ENCODE measurements around the gene CDIP1.
A peak's percentile ranks its signal among the peaks of the same experiment; 100 is the strongest.
"Not testable (repeated sequence)": the region's sequence is repeated elsewhere in the genome, so short reads cannot be mapped to it uniquely, and the experiment has no call there.

CDIP1 gene

DNA sequence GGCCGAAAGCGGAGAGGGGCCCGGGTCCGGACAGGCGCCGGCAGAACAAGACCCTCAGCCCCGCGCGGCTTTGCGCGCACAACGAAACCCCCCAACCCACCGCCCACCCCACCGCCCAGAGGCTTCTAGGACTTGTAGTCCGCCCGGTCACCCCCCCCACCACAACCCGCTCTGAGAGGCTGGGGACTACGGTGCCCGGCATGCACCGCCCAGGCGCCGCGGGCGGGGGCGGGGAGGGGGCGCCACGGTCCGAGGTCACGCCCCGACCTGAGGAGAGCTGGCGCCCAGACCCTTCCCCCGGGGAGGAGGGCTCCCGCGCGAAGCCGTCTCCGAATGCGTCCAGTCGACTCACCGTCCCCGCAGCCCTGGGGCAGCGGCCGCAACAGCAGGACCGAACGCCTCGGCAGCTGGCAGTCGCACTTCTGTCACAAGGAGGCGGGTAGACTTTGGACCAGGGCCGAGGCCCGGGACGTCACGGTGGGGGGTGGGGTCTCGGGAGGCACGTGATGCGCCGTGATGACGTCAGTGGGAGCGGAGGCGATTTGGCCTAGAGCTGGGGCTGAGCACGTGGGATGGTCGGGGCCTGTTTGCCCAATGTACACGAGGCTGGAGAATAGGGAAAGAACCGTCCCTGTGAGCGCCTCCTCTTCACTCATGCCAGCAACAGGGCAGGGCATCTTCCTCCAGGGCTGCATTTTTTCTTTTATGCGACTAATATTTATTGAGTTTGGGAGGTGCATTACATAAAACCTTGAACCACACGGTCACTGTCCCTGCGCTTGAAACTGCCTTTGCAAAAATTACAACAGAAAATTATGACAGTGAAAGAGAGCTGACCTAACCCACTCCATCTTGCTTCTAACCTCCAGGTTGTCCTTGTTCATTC is at the start of gene CDIP1:
Gene CDIP1 (minus strand): TSS at position 424 of the 886 bp plus-strand sequence. CDS start 24,643 bp downstream, outside the sequence.
- DNase-seq (ENCODE audit: low read depth, low spot score), result peak; percentile 78
- H3K27ac ChIP-seq, result peak within 1 kb of the TSS; percentile 52

DNA sequence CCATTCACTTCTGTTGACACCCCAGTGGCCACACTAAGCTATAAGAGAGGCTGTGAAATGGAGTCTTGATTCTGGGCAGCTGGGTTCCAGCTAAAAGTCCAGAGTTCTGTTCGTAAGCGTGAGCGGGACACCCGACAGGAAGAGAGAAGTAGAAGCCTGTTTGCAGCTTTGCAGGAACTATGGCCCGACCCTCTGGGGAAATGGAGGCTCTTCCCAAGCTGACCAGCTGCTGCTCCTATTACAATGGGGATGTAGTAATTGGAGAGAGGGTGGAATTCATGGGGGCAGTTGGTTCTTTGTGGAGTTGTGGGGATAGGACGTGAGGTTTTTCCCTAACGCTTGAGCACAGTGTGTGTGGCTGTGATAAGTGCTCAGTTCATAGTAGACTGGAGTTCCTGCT is 47.7 kb upstream of the CDIP1 start:
- no peak for DNase-seq (ENCODE audit: low read depth, low spot score)
- no peak overlapping the region for H3K27ac ChIP-seq

DNA sequence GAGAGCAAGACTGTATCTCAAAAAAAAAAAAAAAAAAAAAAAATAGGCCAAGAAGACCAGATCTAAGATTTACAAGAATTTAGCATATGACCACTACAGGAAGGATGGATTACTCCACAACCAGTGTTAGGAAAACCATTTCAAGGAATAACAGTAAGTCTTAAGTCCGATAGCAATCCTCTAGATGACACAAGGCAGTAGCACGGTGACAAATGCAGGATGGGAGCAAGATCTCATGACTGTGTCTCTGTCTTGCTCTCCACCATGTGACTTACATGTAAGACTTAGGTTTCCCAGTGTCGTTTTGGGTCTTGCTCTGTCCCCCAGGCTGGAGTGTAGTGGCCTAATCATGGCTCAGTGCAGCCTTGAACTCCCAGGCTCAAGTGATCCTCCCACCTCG is 45.3 kb upstream of the CDIP1 start:
- no peak overlapping the region for H3K27ac ChIP-seq
- DNase-seq (ENCODE audit: low read depth, low spot score), result no peak

DNA sequence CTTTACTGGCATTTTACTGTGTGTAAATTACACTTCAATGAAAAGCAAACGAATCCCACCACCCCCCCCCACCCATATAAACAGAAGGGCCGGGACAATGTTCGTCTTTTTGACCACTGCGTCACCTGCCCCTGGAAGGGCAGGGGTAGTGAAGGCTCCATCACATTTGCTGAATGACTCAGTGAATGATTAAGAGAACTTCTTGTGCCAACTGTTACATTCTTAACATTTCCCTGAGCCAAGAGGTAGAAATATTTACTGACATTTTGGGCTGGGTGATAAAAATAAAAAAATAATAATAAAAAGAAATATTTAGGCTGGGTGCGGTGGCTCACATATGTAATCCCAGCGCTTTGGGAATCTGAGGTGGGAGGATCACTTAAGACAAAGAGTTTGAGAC is 41.7 kb upstream of the CDIP1 start:
- H3K27ac ChIP-seq, result peak overlapping the region; percentile 20
- no peak for DNase-seq (ENCODE audit: low read depth, low spot score)

DNA sequence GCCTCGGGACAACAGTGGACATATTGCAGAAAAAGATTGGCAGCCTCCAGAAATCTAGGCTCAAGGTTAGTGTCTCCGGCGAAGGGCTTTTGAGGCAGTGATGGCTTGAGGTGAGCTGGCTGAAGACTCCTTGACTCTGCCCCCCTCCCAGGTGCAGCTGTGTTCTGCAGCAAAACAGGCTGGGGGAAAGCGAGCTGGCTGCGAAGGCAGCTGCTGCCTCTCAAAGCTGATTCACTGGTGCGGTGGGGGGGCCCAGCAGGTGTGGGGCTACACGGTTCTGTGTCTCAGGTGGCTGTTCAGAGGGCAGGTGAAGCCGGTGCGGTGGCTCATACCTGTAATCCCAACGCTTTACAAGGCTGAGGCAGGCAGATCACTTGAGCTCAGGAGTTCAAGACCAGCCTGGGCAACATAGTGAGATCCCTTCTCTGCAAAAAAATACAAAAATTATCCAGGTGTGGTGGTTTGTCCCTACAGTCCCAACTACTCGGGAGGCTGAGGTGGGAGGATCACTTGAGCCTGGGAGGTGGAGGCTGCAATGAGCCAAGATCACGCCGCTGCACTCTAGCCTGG is 40.5 kb upstream of the CDIP1 start:
- DNase-seq (ENCODE audit: low read depth, low spot score), result no peak

DNA sequence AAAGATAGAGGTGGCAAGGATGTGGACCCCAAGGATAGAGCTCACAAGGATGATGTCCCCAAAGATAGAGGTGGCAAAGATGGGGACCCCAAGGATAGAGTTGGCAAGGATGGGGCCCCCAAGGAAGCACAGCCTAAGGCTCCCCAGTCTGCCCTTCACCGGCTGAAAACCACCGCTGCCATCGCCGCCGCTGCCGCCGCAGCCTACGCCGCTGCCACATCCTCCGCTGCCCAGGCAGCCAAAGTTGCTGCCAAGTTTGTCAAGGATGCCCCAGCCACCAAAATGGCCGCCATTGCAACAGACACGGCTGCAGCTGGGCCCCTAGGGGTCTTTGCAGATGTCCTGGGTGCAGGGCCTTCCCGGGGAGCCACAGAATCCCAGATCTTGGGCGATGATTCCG is 37.4 kb upstream of the CDIP1 start:
- no peak overlapping the region for H3K27ac ChIP-seq
- no peak for DNase-seq (ENCODE audit: low read depth, low spot score)

More for the DNA sequence above, 40.5 kb upstream of the CDIP1 start:
- no peak overlapping the region for H3K27ac ChIP-seq

DNA sequence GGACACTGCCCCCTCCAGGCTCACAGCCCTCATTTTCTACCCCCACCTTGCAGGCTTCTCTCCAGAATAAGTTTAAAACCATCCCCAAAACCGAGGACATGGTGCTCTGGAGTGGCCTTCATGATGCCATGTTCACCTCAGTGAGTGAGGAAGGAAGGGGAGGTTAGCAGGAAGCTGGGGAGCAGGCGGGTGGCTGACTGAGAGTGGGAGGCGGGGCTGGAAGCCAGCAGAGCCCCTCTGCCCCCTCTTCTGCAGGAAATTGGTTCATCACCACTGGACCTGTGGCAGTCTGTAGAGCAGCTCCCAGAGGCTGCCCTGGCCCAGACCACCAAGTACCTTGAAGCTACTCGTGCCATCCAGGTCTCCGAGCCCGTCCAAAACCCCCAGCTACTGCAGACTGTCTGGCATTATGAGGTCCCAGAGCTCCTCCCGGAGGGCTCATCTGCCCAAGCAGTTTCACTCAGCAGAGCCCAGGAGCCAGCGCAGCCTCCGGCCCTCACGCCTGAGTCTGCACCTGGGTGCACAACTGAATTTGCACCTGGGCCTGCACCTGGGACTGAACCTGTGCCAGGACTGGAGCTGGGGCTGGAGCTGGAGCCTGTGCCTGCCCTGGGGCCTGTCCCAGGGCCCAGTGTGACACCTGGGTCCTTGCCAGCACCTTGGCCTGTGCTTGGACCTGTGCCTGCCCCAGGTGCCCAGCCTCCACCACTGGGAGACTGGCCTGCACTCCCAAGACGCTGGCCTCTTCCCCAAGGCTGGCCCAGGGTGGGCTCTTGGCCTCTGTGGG is 36.5 kb upstream of the CDIP1 start:
- no peak overlapping the region for H3K27ac ChIP-seq
- DNase-seq (ENCODE audit: low read depth, low spot score), result no peak

DNA sequence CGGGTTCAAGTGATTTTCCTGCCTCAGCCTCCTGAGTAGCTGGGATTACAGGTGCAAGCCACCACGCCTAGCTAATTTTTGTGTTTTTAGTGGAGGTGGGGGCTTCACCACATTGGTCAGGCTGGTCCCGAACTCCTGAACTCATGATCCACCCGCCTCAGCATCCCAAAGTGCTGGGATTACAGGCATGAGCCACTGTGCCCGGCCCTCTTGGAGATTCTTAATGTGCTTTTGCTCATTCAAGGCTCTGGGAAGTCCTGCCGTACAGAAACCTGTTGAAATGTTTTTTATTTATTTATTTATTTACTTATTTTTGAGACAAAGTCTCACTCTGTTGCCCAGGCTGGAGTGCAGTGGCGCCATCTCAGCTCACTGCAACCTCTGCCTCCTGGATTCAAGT is 35.4 kb upstream of the CDIP1 start:
- not testable (repeated sequence) for DNase-seq (ENCODE audit: low read depth, low spot score); H3K27ac ChIP-seq

DNA sequence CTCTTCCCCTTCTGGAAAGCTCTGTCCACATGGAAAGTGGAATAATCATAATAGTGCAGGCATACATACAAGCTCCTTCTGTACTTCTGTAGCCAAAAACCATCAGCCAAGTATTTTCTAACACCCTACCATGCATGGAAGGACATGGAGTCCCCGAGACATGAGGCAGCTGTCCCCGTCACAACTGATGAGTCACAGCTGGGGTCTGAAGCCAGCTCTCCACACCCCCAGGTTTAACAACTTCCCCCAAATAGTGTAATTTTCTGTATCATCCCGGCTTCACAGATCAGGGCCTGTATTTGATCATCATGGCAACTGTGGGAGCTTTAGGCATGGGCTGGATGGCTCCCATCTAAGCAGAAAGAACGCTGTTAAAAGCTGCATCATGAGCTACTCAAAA is 34.1 kb upstream of the CDIP1 start:
- H3K27ac ChIP-seq, result no peak overlapping the region
- no peak for DNase-seq (ENCODE audit: low read depth, low spot score)

DNA sequence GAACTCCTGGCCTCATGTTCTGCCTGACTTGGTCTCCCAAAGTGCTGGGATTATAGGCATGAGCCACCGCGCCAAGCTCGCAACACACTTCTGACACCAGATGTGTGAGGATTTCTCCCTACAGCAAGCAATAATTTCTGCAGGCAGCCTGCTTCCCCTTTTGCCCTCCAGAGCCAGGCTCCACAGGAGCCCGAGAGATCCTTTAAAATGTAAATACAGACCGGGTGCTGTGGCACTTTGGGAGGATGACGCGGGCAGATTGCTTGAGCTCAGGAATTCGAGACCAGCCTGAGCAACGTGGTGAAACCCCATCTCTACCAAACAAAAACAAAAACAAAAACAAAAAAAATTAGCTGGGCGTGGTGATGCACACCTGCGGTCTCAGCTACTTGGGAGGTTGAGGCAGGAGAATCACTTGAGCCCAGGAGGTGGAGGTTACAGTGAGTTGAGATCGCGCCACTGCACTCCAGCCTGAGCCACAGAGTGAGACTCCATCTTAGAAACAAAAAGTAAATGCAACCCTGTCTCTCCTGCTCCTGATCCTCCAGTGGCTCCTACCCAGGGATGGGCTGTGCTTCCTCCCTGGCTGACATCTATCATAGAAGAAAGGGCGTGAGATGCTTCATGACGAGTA is 32.2 kb upstream of the CDIP1 start:
- H3K27ac ChIP-seq, result no peak overlapping the region
- DNase-seq (ENCODE audit: low read depth, low spot score), result no peak

DNA sequence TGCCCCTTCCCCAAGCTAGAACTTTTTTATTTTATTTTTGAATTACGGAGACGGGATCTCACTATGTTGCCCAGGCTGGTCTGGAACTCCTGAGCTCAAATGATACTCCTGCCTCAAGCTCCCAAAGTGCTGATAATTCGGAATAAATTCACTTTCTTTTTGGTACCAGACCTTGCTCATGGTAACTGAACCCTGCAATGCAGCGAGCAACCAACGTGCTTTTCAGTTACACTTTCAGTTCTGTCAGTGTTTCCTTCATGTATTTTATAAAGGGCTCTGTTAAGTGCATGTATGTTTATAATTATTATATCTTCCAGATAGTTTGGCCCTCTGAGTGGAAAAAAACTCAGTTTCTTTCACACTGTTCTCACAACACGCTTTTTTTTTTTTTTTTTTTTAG is 31.5 kb upstream of the CDIP1 start:
- DNase-seq (ENCODE audit: low read depth, low spot score), result no peak
- H3K27ac ChIP-seq, result no peak overlapping the region

DNA sequence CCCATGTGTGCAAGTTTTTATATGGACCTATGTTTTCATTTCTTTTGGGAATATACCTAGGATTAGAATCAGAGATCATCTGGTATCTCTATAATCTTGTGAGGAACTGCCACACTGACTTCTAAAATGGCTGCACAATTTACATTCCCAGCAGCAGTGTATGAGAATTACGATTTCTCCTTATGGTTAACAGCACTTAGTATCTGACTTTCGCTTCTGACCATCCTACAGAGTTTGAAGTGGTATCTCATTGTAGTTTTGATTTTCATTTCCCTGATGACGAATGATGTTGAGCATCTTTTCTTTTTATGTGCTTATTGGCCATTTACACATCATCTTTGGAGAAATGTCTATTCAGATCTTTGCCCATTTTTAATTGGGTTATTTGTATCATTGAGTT is 27.6 kb upstream of the CDIP1 start:
- H3K27ac ChIP-seq, result no peak overlapping the region
- DNase-seq (ENCODE audit: low read depth, low spot score), result no peak

DNA sequence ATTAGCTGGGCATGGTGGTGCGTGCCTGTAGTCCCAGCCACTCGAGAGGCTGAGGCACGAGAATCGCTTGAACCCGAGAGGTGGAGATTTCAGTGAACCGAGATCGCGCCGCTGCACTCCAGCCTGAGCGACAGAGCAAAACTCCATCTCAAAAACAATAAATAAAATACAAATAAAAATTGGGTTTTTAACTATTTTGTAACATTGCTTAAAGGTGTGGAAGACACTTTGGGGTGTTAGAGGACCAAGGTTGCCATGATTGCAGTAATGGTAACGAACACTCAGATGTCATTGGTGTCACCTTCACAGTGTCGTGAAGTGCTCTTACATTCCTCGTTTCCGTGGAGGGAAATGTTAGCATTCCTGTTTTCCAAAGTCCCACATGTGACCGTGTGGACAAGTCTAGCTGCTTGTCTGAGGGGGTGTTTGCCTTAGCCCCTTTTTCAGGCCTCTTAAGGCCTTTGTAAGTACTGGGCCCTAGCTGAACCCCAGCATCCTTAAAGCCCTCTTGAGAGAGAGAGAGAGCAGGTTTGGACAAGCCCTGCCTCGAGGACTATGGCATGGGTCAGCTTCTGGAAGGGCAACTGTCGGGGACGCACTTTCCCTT is 26.2 kb upstream of the CDIP1 start:
- H3K27ac ChIP-seq, result no peak overlapping the region
- no peak for DNase-seq (ENCODE audit: low read depth, low spot score)

DNA sequence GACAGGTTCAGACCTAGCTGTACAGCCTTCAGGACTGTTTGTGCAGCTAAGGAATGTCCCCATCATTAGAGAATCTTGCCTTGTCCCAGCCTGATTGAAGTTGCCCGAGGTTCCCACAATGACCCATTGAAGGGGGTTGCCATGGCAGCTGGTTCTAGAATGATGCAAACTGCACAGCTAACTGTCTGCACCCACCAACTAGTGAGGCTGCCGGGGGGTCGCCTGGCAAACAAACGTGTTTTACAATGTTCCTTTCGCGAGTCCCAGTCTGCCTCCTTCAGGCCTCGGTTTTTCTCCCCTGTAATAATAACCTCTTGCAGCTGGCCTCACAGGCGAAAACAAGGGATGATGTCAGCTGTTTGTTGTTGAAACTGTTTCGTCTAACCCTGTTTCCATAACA is 23.0 kb upstream of the CDIP1 start:
- DNase-seq (ENCODE audit: low read depth, low spot score), result no peak
- no peak overlapping the region for H3K27ac ChIP-seq

DNA sequence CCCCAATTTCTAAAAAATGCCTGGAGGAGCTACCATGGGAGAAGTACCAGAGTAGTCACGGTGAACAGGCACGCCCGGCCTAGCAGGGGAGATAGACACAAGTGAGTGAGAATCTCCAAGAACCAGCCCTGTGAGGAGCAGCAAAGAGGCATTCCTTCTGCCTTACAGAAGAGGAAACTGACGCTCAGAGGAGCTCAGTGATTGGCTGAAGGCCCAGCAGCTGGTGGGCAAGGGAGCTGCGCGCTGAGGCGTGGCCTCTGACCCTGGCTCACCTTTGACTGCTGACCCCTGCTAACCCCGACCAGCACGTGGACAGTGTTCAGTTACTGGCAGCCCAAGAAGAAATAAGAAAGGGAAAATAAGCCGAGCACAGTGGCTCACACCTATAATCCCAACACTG is 19.4 kb upstream of the CDIP1 start:
- H3K27ac ChIP-seq, result no peak overlapping the region
- DNase-seq (ENCODE audit: low read depth, low spot score), result no peak

DNA sequence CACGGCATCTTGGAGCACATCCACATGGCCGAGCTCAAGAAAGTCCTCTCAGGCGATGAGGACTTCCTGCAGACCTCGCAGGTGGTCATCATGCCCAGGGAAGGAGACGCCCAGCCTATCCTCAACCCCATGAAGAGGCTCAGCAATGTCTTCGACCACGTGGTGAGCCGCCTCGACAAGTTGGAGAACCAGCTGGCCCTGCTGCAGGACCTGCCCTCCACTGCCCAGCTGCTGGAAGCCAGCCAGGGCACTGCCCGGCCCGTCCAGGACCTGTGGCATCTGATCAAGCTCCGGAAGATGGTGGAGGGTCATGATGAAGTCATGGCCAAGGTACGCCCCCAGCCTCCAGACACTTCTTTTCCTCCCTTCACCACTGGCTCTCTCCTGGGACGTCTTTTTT is 18.0 kb upstream of the CDIP1 start:
- no peak overlapping the region for H3K27ac ChIP-seq
- no peak for DNase-seq (ENCODE audit: low read depth, low spot score)

DNA sequence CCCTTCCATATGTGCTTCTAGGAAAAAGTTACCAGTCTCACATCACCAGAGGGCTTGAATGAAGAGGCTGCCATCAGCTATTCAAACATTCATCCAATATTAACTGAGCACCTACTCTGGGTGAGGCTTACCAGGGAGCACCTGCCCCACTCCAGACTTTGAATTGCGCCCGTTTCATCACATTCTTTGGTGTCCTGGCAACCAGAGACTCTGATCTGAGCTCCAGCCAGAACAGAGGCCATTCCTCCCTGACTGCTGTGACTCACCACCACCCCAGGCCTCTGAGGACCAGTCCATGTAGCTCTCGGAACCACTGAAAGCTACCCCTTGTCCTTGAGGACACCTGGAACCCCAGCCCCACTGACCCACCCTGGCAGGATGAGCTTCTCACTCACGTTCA is 17.5 kb upstream of the CDIP1 start, which contains the start of gene C16orf96:
Gene C16orf96 (plus strand): TSS at position 229 of the 400 bp plus-strand sequence. CDS start 150 bp downstream, at position 379.
- DNase-seq (ENCODE audit: low read depth, low spot score), result no peak
- no peak within 1 kb of the TSS for H3K27ac ChIP-seq

DNA sequence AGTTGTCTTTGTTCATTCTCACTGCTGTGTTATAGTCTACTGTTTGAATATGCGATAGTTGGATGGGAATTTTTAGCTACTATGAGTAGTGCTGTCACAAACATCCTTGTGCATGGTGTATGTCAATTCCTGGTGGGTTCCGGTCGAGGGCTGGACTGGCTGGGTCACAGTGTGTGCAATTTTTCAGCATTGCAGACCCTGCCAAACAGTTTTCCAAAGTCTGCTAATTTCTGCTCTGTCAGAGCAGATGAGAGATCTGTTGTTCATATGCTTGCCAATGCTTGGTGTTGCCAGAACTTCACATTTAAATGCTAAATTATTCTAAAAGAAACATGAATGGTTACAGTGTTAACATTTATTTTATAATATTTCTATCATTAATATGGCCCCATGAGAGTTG is 14.0 kb upstream of the CDIP1 start:
- no peak overlapping the region for H3K27ac ChIP-seq
- no peak for DNase-seq (ENCODE audit: low read depth, low spot score)

DNA sequence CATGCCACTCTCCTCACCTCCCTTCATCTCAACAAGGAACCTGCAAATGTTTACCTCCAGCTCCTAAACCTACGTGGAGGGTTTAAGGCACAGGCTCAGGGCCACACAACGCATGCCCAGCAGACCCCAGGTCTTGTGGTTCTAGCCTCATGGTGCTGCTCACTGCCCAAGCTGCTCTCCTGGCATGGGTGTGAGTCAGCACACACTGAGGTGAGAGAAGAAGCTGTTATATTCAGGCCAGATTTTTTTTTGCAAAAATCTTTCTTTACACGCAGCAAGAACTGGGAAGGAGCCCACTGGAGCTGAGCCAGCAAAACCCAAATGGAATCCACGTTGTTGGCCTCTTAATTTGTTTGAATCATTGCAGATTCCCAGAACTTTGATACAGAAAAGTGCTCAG is 12.0 kb upstream of the CDIP1 start:
- no peak overlapping the region for H3K27ac ChIP-seq
- DNase-seq (ENCODE audit: low read depth, low spot score), result no peak

DNA sequence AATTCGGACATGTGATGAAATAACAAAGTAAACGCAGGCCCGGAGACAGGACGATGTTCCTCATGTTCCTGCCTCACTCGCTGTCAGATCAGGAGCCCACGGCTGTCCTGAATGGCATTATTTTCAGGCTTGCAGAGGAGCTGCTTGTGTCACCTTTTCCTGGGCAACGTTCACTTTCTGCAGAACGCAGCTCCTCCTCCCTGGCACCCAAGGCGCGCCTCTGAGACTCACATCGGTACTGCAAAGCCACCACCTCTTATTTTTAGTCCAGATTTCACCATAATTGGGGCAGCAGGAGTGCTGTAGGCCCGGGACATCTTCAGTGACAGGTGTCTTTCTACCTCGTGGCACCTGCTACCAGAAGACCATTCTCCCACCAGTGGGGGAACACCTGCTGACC is 9.6 kb upstream of the CDIP1 start:
- no peak overlapping the region for H3K27ac ChIP-seq
- DNase-seq (ENCODE audit: low read depth, low spot score), result no peak
